Measurements from ENCODE around the gene MTMR11. TPM values are rescaled to one million over a fixed set of nuclear protein-coding genes. Genes with fewer than 3 reads are reported as not detected.
"Not testable (repeated sequence)": the region's sequence is repeated elsewhere in the genome, so short reads cannot be mapped to it uniquely, and the experiment has no call there.

The MTMR11 gene
- total and polyA plus RNA-seq, 5 donors from 2014 or later = 0.13 to 0.98 (median 0.47) TPM

GRCh38 chr1:149945206-149945605 lies 8.5 kb upstream of the MTMR11 start:
- no peaks in the 10 kb centered on the region for H3K9me3 Mint-ChIP-seq
- H3K36me3 Mint-ChIP-seq = peaks cover 34% of the 10 kb centered on the region
- Histone ChIP-seq H3K27me3 (ENCODE audit: control insufficient read depth, insufficient read depth, low read length) (no peaks in the 10 kb centered on the region), H3K36me3 (ENCODE audit: control insufficient read depth, insufficient read depth, low read length) (peaks cover 17% of the 10 kb centered on the region), H3K4me1 (ENCODE audit: control insufficient read depth, insufficient read depth, low read length, poor library complexity, severe bottlenecking) (no peaks in the 10 kb centered on the region), H3K9me3 (ENCODE audit: control insufficient read depth in 2 of 2, low read length in 2 of 2) (no peaks in the 10 kb centered on the region), H3K27ac (ENCODE audit: insufficient read depth, low read length, poor library complexity, severe bottlenecking) (no peak overlapping the region), H3K4me3 (ENCODE audit: low read depth, low read length) (no peak overlapping the region)
- peaks cover 0 to 8% (median 0%) of the 10 kb centered on the region in 4 donors for H3K4me1 Mint-ChIP-seq
- H3K27me3 Mint-ChIP-seq = no peaks in the 10 kb centered on the region
- ATAC-seq (ENCODE audit: low read depth in 2 of 2) (no peak), DNase-seq (no peak)
- H3K27ac Mint-ChIP-seq = peak overlapping the region in 1 of 3 donors; percentile 48
- H3K4me3 Mint-ChIP-seq = no peak overlapping the region

- H3K27me3 Mint-ChIP-seq = no peaks in the 10 kb centered on the region
- Histone ChIP-seq H3K9me3 (ENCODE audit: control insufficient read depth in 2 of 2, low read length in 2 of 2) (no peaks in the 10 kb centered on the region), H3K4me3 (ENCODE audit: low read depth, low read length) (no peak overlapping the region), H3K4me1 (ENCODE audit: control insufficient read depth, insufficient read depth, low read length, poor library complexity, severe bottlenecking) (peaks cover 2% of the 10 kb centered on the region), H3K27ac (ENCODE audit: insufficient read depth, low read length, poor library complexity, severe bottlenecking) (no peak overlapping the region), H3K36me3 (ENCODE audit: control insufficient read depth, insufficient read depth, low read length) (peaks cover 9% of the 10 kb centered on the region), H3K27me3 (ENCODE audit: control insufficient read depth, insufficient read depth, low read length) (no peaks in the 10 kb centered on the region)
- no peaks in the 10 kb centered on the region for H3K9me3 Mint-ChIP-seq
- ATAC-seq (ENCODE audit: low read depth in 2 of 2) = no peak
- no peak overlapping the region for H3K27ac Mint-ChIP-seq
- no peak overlapping the region for H3K4me3 Mint-ChIP-seq
- peaks cover 20% of the 10 kb centered on the region for H3K36me3 Mint-ChIP-seq
- DNase-seq = no peak
- H3K4me1 Mint-ChIP-seq = peaks cover 6 to 11% (median 8%) of the 10 kb centered on the region in 4 donors
Observed at GRCh38 chr1:149942885-149943284, 6.2 kb upstream of the MTMR11 start.

GRCh38 chr1:149942207-149942606 lies 5.5 kb upstream of the MTMR11 start:
- H3K36me3 Mint-ChIP-seq = peaks cover 15% of the 10 kb centered on the region
- no peak overlapping the region for H3K27ac ChIP-seq (ENCODE audit: insufficient read depth, low read length, poor library complexity, severe bottlenecking)
- peaks cover 8 to 18% (median 11%) of the 10 kb centered on the region in 4 donors for H3K4me1 Mint-ChIP-seq
- no peak for ATAC-seq (ENCODE audit: low read depth in 2 of 2)
- peaks cover 9% of the 10 kb centered on the region for H3K36me3 ChIP-seq (ENCODE audit: control insufficient read depth, insufficient read depth, low read length)
- no peak overlapping the region for H3K4me3 ChIP-seq (ENCODE audit: low read depth, low read length)
- no peaks in the 10 kb centered on the region for H3K27me3 ChIP-seq (ENCODE audit: control insufficient read depth, insufficient read depth, low read length)
- no peaks in the 10 kb centered on the region for H3K27me3 Mint-ChIP-seq
- no peak for DNase-seq
- no peak overlapping the region for H3K27ac Mint-ChIP-seq
- no peaks in the 10 kb centered on the region for H3K9me3 ChIP-seq (ENCODE audit: control insufficient read depth in 2 of 2, low read length in 2 of 2)
- no peak overlapping the region for H3K4me3 Mint-ChIP-seq
- H3K9me3 Mint-ChIP-seq = no peaks in the 10 kb centered on the region
- H3K4me1 ChIP-seq (ENCODE audit: control insufficient read depth, insufficient read depth, low read length, poor library complexity, severe bottlenecking) = peaks cover 4% of the 10 kb centered on the region

- Histone ChIP-seq H3K9me3 (ENCODE audit: control insufficient read depth in 2 of 2, low read length in 2 of 2) (no peaks in the 10 kb centered on the region), H3K4me1 (ENCODE audit: control insufficient read depth, insufficient read depth, low read length, poor library complexity, severe bottlenecking) (peaks cover 4% of the 10 kb centered on the region), H3K36me3 (ENCODE audit: control insufficient read depth, insufficient read depth, low read length) (peaks cover 9% of the 10 kb centered on the region), H3K27ac (ENCODE audit: insufficient read depth, low read length, poor library complexity, severe bottlenecking) (no peak overlapping the region), H3K27me3 (ENCODE audit: control insufficient read depth, insufficient read depth, low read length) (no peaks in the 10 kb centered on the region), H3K4me3 (ENCODE audit: low read depth, low read length) (no peak overlapping the region)
- Mint-ChIP-seq H3K4me3 (no peak overlapping the region), H3K9me3 (no peaks in the 10 kb centered on the region), H3K36me3 (peaks cover 11% of the 10 kb centered on the region), H3K27ac (peak overlapping the region in 2 of 3 donors; percentile 20 to 38), H3K27me3 (no peaks in the 10 kb centered on the region), H3K4me1 (peaks cover 9 to 20% (median 16%) of the 10 kb centered on the region in 4 donors)
- ATAC-seq (ENCODE audit: low read depth in 2 of 2) = no peak
- DNase-seq = no peak
Observed at GRCh38 chr1:149940427-149940826, 3.7 kb upstream of the MTMR11 start.

- H3K27ac ChIP-seq (ENCODE audit: insufficient read depth, low read length, poor library complexity, severe bottlenecking); H3K9me3 Mint-ChIP-seq: not testable (repeated sequence)
Observed at GRCh38 chr1:149938668-149939003, 2.0 kb upstream of the MTMR11 start.

GRCh38 chr1:149937759-149938158 lies 1.1 kb upstream of the MTMR11 start:
- Histone ChIP-seq H3K36me3 (ENCODE audit: control insufficient read depth, insufficient read depth, low read length) (no peaks in the 10 kb centered on the region), H3K27me3 (ENCODE audit: control insufficient read depth, insufficient read depth, low read length) (no peaks in the 10 kb centered on the region), H3K4me1 (ENCODE audit: control insufficient read depth, insufficient read depth, low read length, poor library complexity, severe bottlenecking) (peaks cover 4% of the 10 kb centered on the region), H3K4me3 (ENCODE audit: low read depth, low read length) (no peak overlapping the region), H3K27ac (ENCODE audit: insufficient read depth, low read length, poor library complexity, severe bottlenecking) (no peak overlapping the region), H3K9me3 (ENCODE audit: control insufficient read depth in 2 of 2, low read length in 2 of 2) (no peaks in the 10 kb centered on the region)
- Mint-ChIP-seq H3K36me3 (no peaks in the 10 kb centered on the region), H3K4me3 (peak overlapping the region in 1 of 4 donors; percentile 84), H3K27me3 (peaks cover 4% of the 10 kb centered on the region), H3K9me3 (no peaks in the 10 kb centered on the region), H3K4me1 (peaks cover 9 to 20% (median 15%) of the 10 kb centered on the region in 4 donors), H3K27ac (peak overlapping the region in 1 of 3 donors; percentile 32)
- no peak for ATAC-seq (ENCODE audit: low read depth in 2 of 2)
- peak in 1 of 3 donors; percentile 34 for DNase-seq

More at GRCh38 chr1:149938668-149939003, 2.0 kb upstream of the MTMR11 start:
- not testable (repeated sequence) for DNase-seq; H3K4me3 ChIP-seq (ENCODE audit: low read depth, low read length); H3K9me3 ChIP-seq (ENCODE audit: control insufficient read depth in 2 of 2, low read length in 2 of 2); ATAC-seq (ENCODE audit: low read depth in 2 of 2); H3K27me3 ChIP-seq (ENCODE audit: control insufficient read depth, insufficient read depth, low read length); H3K27me3 Mint-ChIP-seq; H3K27ac Mint-ChIP-seq; H3K4me3 Mint-ChIP-seq; H3K36me3 Mint-ChIP-seq; H3K36me3 ChIP-seq (ENCODE audit: control insufficient read depth, insufficient read depth, low read length); H3K4me1 ChIP-seq (ENCODE audit: control insufficient read depth, insufficient read depth, low read length, poor library complexity, severe bottlenecking)
- peaks cover 9 to 20% (median 16%) of the 10 kb centered on the region in 4 donors for H3K4me1 Mint-ChIP-seq

- no peaks in the 10 kb centered on the region for H3K9me3 Mint-ChIP-seq
- DNase-seq (no peak), ATAC-seq (ENCODE audit: low read depth in 2 of 2) (no peak)
- peaks cover 9 to 20% (median 15%) of the 10 kb centered on the region in 4 donors for H3K4me1 Mint-ChIP-seq
- H3K27me3 ChIP-seq (ENCODE audit: control insufficient read depth, insufficient read depth, low read length) = no peaks in the 10 kb centered on the region
- H3K27ac ChIP-seq (ENCODE audit: insufficient read depth, low read length, poor library complexity, severe bottlenecking) = no peak overlapping the region
- peaks cover 6% of the 10 kb centered on the region for H3K27me3 Mint-ChIP-seq
- no peak overlapping the region for H3K4me3 ChIP-seq (ENCODE audit: low read depth, low read length)
- H3K36me3 Mint-ChIP-seq = no peaks in the 10 kb centered on the region
- H3K4me3 Mint-ChIP-seq = no peak overlapping the region
- no peaks in the 10 kb centered on the region for H3K9me3 ChIP-seq (ENCODE audit: control insufficient read depth in 2 of 2, low read length in 2 of 2)
- H3K4me1 ChIP-seq (ENCODE audit: control insufficient read depth, insufficient read depth, low read length, poor library complexity, severe bottlenecking) = peaks cover 4% of the 10 kb centered on the region
- peak overlapping the region in 1 of 3 donors; percentile 32 for H3K27ac Mint-ChIP-seq
- no peaks in the 10 kb centered on the region for H3K36me3 ChIP-seq (ENCODE audit: control insufficient read depth, insufficient read depth, low read length)
Observed at GRCh38 chr1:149936992-149937705, 470 bp upstream of the MTMR11 start.

GRCh38 chr1:149934356-149934755 lies 2.3 kb downstream of the MTMR11 start:
- peaks cover 4% of the 10 kb centered on the region for H3K4me1 ChIP-seq (ENCODE audit: control insufficient read depth, insufficient read depth, low read length, poor library complexity, severe bottlenecking)
- DNase-seq (no peak), ATAC-seq (ENCODE audit: low read depth in 2 of 2) (no peak)
- H3K27me3 Mint-ChIP-seq = peaks cover 9% of the 10 kb centered on the region
- H3K36me3 Mint-ChIP-seq = no peaks in the 10 kb centered on the region
- no peak overlapping the region for H3K4me3 ChIP-seq (ENCODE audit: low read depth, low read length)
- H3K9me3 Mint-ChIP-seq = no peaks in the 10 kb centered on the region
- no peak overlapping the region for H3K27ac ChIP-seq (ENCODE audit: insufficient read depth, low read length, poor library complexity, severe bottlenecking)
- no peaks in the 10 kb centered on the region for H3K27me3 ChIP-seq (ENCODE audit: control insufficient read depth, insufficient read depth, low read length)
- H3K27ac Mint-ChIP-seq = no peak overlapping the region
- peaks cover 7 to 24% (median 13%) of the 10 kb centered on the region in 4 donors for H3K4me1 Mint-ChIP-seq
- peak overlapping the region in 1 of 4 donors; percentile 43 for H3K4me3 Mint-ChIP-seq
- no peaks in the 10 kb centered on the region for H3K36me3 ChIP-seq (ENCODE audit: control insufficient read depth, insufficient read depth, low read length)
- H3K9me3 ChIP-seq (ENCODE audit: control insufficient read depth in 2 of 2, low read length in 2 of 2) = no peaks in the 10 kb centered on the region
